Natural killer cell (primary cell): ENCODE measurements around the gene ADGRB3. TPM values are rescaled to one million over a fixed set of nuclear protein-coding genes. Genes with fewer than 3 reads are reported as not detected.

Source experiments
- ATAC-seq, 3 donors: fragments of 150-1000 bp in 2 of 3; fragments of 200-7000 bp in 1 of 3; cut with Tn5 transposase; 1 replicate in 1 of 3; 2 replicates in 2 of 3; pipeline ENCODE4 v1.10.0; 2021; ENCODE audit warnings: mild to moderate bottlenecking in 2 of 3, moderate library complexity in 2 of 3
- DNase-seq, 2 donors: peaks; one replicate each; pipeline versions ENCODE4 v3.0.0 to v3.0.0-alpha.2; 2013 to 2021; ENCODE audit warnings: mixed read lengths in 1 of 2
- H3K27ac ChIP-seq: one replicate; pipeline ENCODE4 v1.5.1; 2013; ENCODE audit warnings: mild to moderate bottlenecking, low read length
- H3K27me3 ChIP-seq: one replicate; pipeline ENCODE4 v1.6.1; 2013; ENCODE audit warnings: low read length; ENCODE audit not compliant: control insufficient read depth, insufficient read depth
- H3K36me3 ChIP-seq: one replicate; pipeline ENCODE4 v1.6.1; 2013; ENCODE audit warnings: low read length; ENCODE audit not compliant: control insufficient read depth, insufficient read depth
- H3K4me1 ChIP-seq: one replicate; pipeline ENCODE4 v1.6.1; 2013; ENCODE audit warnings: low read length; ENCODE audit not compliant: control insufficient read depth, insufficient read depth
- H3K4me3 ChIP-seq: one replicate; pipeline ENCODE4 v1.5.1; 2013; ENCODE audit warnings: low read length
- H3K9me3 ChIP-seq: one replicate; pipeline ENCODE4 v1.6.1; 2013; ENCODE audit warnings: low read length; ENCODE audit not compliant: control insufficient read depth, insufficient read depth
- H3K27ac Mint-ChIP-seq, 2 donors: one replicate each; pipeline ENCODE4 v1.8.0; 2022; ENCODE audit warnings: mild to moderate bottlenecking in 2 of 2, mixed read lengths in 2 of 2, moderate library complexity in 1 of 2
- H3K27me3 Mint-ChIP-seq, 2 donors: one replicate each; pipeline ENCODE4 v1.8.0; 2022; ENCODE audit warnings: low read depth in 2 of 2, mixed read lengths in 2 of 2
- H3K36me3 Mint-ChIP-seq: one replicate; pipeline ENCODE4 v1.8.0; 2022; ENCODE audit warnings: mixed read lengths
- H3K4me1 Mint-ChIP-seq, 2 donors: one replicate each; pipeline ENCODE4 v1.8.0; 2022; ENCODE audit warnings: mixed read lengths in 2 of 2
- H3K4me3 Mint-ChIP-seq: one replicate; pipeline ENCODE4 v1.8.0; 2022; ENCODE audit warnings: mild to moderate bottlenecking, moderate library complexity, mixed read lengths
- H3K9me3 Mint-ChIP-seq, 2 donors: one replicate each; pipeline ENCODE4 v1.8.0; 2022; ENCODE audit warnings: mixed read lengths in 2 of 2
- WGBS: methylation state at CpG from one replicate; pipeline ENCODE4 v1.1.7; 2013; ENCODE audit warnings: missing lambda C conversion rate; ENCODE audit not compliant: insufficient coverage; 5-methylcytosine and 5-hydroxymethylcytosine counted together
- intact Hi-C: fragments of 100-400 bp; cut with micrococcal nuclease; formaldehyde crosslinking; loops from one replicate; pipeline ENCODE4 v1.14.2; 2022
- total RNA-seq, 4 donors: library from RNA; stranded (reverse); fragments of 120-200 nt in 1 of 4; gene quantifications; one replicate each; pipeline versions ENCODE4 v1.2.3 to v1.2.4, GENCODE V29; 2013 to 2022
- TF ChIP-seq, protein P1 (sequence below): fragments of 200-600 bp; IDR thresholded peaks from one replicate; pipeline ENCODE4 v1.8.0; 2022; ENCODE audit warnings: antibody characterized with exemption

Gene ADGRB3
- total RNA-seq, 3 donors from 2014 or later (not counting 1 experiment from before 2014, with no cell fraction given) = not detected

DNA sequence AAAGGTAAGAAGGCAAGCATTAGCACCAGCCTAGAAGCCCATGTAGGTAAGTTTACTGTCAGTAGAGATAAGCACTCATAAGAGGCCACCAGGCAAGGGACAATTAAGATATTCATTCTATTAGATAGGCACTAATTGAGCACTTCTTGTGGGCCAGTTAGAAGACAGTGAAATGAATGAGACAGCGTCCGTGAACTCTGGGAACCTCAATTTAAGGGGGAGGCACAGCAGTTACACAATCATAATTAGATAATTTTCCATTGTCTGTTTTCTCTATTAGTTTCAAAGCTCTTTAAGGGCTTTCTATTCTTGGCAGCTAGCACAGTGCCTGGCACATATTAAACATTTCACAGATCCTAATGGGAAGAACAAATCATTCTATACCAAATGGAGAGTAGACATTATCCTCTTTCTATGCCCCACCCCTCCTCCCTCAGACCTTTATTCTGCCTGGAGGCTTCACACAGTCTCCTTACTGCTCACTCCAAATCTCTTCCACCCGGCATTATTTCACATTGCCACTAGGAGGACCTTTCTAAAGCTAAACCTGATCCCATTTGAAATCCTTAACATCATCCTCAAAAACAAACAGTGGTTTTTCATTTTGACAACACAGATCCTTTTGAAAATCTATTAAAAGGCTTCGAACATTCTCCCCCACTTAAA, 529.6 kb downstream of the ADGRB3 start:
- TF ChIP-seq, protein P1, sequence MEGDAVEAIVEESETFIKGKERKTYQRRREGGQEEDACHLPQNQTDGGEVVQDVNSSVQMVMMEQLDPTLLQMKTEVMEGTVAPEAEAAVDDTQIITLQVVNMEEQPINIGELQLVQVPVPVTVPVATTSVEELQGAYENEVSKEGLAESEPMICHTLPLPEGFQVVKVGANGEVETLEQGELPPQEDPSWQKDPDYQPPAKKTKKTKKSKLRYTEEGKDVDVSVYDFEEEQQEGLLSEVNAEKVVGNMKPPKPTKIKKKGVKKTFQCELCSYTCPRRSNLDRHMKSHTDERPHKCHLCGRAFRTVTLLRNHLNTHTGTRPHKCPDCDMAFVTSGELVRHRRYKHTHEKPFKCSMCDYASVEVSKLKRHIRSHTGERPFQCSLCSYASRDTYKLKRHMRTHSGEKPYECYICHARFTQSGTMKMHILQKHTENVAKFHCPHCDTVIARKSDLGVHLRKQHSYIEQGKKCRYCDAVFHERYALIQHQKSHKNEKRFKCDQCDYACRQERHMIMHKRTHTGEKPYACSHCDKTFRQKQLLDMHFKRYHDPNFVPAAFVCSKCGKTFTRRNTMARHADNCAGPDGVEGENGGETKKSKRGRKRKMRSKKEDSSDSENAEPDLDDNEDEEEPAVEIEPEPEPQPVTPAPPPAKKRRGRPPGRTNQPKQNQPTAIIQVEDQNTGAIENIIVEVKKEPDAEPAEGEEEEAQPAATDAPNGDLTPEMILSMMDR = no peak
- ATAC-seq = no peak

DNA sequence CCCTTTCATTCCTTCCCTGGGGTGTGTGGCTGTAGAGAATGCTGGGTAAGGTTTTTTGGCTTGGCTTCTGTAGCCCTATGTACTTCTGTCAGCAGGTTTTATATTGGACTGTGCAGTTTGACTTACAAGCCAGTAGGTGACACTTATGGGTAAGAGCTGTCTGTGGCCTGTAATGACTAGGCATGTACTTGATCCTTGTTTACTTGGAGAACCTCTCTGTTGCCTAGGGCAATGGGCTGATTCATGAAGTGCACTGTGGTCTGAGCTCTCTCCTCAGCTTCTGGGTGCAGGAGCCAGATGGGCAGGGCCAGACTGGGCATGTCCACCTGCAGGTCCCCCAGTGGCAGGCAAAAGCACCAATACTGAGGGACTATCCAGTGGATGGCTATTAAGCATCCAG, 544.6 kb downstream of the ADGRB3 start:
- Histone ChIP-seq H3K27me3 (no peaks in the 10 kb centered on the region), H3K27ac (no peak overlapping the region), H3K36me3 (no peaks in the 10 kb centered on the region), H3K9me3 (peaks cover 10% of the 10 kb centered on the region), H3K4me1 (no peaks in the 10 kb centered on the region), H3K4me3 (no peak overlapping the region)
- H3K4me3 Mint-ChIP-seq = no peak overlapping the region
- no peak for DNase-seq
- H3K36me3 Mint-ChIP-seq = no peaks in the 10 kb centered on the region
- H3K27me3 Mint-ChIP-seq = no peaks in the 10 kb centered on the region
- intact Hi-C loops = no loop called here
- no peak overlapping the region for H3K27ac Mint-ChIP-seq
- no peak for ATAC-seq
- H3K4me1 Mint-ChIP-seq = no peaks in the 10 kb centered on the region
- TF ChIP-seq, protein P1 = no peak
- H3K9me3 Mint-ChIP-seq = peaks cover 6 to 11% of the 10 kb centered on the region in 2 donors

More for the DNA sequence above, 529.6 kb downstream of the ADGRB3 start:
- no peak overlapping the region for H3K4me3 ChIP-seq
- Mint-ChIP-seq H3K9me3 (peaks cover 8% of the 10 kb centered on the region in 2 donors), H3K27ac (no peak overlapping the region), H3K4me3 (no peak overlapping the region), H3K4me1 (no peaks in the 10 kb centered on the region), H3K36me3 (no peaks in the 10 kb centered on the region), H3K27me3 (no peaks in the 10 kb centered on the region)
- no peak for DNase-seq
- WGBS = 82% methylated on average over 4 of the region's 4 CpGs
- intact Hi-C loops = no loop called here
- no peak overlapping the region for H3K27ac ChIP-seq
- H3K36me3 ChIP-seq = no peaks in the 10 kb centered on the region
- no peaks in the 10 kb centered on the region for H3K4me1 ChIP-seq
- no peaks in the 10 kb centered on the region for H3K9me3 ChIP-seq
- H3K27me3 ChIP-seq = no peaks in the 10 kb centered on the region

DNA sequence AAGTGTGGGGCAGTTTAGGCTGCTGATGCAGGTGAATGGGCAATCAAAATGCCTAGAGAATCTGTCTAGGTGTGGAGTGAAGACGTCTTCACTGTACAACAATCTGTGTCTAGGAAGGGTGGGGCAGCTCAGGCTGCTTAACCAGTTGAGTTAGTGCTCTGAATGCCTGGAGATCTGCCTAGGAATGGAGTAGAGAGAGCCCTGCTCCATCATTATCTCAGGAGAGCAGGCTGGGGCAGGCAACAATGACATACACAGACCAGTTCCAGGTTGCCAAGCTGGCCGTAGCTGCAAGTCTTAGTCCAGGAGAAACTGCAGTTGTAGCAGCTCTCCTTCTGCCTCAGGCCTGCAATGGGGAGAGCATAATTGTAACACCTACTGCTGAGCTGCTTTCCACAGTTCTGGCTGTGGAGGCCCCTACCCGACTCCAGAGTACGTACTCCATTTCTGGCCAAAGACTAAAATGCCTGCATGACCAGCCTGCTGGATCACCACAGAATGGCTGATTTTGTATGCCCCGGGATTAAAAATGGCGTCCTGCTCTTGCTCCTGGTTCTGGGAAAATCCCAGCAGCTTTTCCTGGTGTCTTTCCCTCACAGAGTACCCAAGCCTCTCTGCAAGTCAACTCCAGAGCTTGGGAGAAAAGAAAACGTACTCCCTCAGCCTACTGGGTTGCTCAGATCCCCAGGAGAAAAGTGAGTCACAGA, 545.4 kb downstream of the ADGRB3 start:
- Mint-ChIP-seq H3K4me3 (no peak overlapping the region), H3K27ac (no peak overlapping the region), H3K4me1 (no peaks in the 10 kb centered on the region), H3K9me3 (peaks cover 6 to 11% of the 10 kb centered on the region in 2 donors), H3K36me3 (no peaks in the 10 kb centered on the region), H3K27me3 (no peaks in the 10 kb centered on the region)
- TF ChIP-seq, protein P1 = no peak
- 80% methylated on average over 7 of the region's 7 CpGs for WGBS
- no peaks in the 10 kb centered on the region for H3K4me1 ChIP-seq
- intact Hi-C loops = no loop called here
- H3K4me3 ChIP-seq = no peak overlapping the region
- H3K9me3 ChIP-seq = peaks cover 10% of the 10 kb centered on the region
- H3K36me3 ChIP-seq = no peaks in the 10 kb centered on the region
- ATAC-seq (no peak), DNase-seq (no peak)
- H3K27me3 ChIP-seq = no peaks in the 10 kb centered on the region
- no peak overlapping the region for H3K27ac ChIP-seq
